GM12875 (cell line): ENCODE results near the gene SLC25A23.
"Not testable (repeated sequence)": the region's sequence is repeated elsewhere in the genome, so short reads cannot be mapped to it uniquely, and the experiment has no call there.

Experiments
- H3K4me3 ChIP-seq: one replicate; pipeline ENCODE4 v1.5.1; 2011; ENCODE audit warnings: low read depth, low read length, control low read depth
- TF ChIP-seq, protein P1 (sequence below): IDR thresholded peaks from 2 replicates; pipeline ENCODE4 v1.5.1; 2011; ENCODE audit warnings: low read depth, mild to moderate bottlenecking, control low read depth, inconsistent platforms, low read length, moderate library complexity, borderline replicate concordance; ENCODE audit not compliant: insufficient read depth

SLC25A23 gene

DNA sequence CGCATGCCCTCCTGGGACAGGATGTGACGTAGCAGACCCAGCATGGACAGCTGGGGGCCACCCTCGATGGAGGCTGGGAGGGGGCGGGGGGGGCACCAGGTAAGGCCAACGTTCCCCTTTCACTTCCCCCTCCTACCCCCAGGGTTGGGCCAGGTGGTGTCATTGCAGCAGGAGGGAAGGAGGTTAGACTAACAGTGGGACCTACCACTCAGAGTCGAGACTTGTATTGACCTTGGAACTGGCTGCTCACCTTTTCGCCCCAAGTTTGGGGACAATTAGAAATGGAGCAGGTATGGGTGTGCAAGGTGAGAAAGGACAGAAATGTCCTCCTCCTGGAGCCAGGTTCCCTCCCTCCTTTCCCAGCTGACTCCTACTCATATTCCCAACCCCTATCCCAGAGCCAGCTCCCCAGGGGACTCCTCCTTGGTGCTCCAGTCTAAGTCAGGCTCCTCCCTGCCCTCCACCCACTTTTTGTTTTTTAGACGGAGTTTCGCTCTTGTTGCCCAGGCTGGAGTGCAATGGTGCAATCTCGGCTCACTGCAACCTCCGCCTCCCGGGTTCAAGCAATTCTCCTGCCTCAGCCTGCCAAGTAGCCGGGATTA is 17.4 kb downstream of the SLC25A23 start:
- no peak overlapping the region for H3K4me3 ChIP-seq
- TF ChIP-seq, protein P1, sequence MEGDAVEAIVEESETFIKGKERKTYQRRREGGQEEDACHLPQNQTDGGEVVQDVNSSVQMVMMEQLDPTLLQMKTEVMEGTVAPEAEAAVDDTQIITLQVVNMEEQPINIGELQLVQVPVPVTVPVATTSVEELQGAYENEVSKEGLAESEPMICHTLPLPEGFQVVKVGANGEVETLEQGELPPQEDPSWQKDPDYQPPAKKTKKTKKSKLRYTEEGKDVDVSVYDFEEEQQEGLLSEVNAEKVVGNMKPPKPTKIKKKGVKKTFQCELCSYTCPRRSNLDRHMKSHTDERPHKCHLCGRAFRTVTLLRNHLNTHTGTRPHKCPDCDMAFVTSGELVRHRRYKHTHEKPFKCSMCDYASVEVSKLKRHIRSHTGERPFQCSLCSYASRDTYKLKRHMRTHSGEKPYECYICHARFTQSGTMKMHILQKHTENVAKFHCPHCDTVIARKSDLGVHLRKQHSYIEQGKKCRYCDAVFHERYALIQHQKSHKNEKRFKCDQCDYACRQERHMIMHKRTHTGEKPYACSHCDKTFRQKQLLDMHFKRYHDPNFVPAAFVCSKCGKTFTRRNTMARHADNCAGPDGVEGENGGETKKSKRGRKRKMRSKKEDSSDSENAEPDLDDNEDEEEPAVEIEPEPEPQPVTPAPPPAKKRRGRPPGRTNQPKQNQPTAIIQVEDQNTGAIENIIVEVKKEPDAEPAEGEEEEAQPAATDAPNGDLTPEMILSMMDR: no peak

DNA sequence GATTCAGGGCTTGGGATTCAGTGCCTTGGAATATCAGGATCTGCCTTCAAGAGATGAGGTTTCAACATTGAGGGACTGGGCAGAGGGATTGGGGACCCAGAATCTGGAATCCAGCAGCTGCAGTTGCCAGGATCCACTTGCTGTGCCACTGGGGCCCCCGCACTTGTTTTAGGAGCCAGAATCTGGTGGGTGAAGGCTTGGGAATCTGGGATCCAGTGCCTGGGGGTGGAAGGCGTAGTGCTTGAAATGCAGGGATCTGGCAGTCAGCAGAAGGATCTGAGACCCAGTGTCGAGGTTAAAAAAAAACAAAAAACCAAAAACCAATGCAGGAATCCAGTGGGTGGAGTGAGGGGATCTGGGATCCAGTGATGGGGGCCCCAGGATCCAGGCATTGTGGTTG is 18.7 kb downstream of the SLC25A23 start:
- H3K4me3 ChIP-seq: no peak overlapping the region
- TF ChIP-seq, protein P1: no peak

DNA sequence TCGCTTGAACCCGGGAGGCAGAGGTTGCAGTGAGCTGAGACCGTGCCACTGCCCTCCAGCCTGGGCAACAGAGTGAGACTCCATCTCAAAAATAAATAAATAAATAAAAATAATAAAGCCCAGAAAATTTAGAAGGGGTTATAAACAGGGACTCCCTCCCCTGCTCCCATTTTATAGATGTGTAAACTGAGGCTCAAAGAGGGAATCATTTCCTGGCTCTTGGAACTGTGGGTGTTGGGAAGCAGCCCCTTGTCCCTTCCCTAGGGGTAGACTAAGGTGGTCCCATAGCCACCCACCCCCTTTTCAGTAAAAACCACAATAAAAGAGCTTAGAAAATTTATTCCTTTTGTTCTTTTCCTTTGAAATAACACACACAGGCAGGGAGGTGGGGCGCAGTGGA is 19.8 kb downstream of the SLC25A23 start:
- TF ChIP-seq, protein P1: no peak
- no peak overlapping the region for H3K4me3 ChIP-seq

GRCh38 chr19:6433663-6434062 is 25.9 kb downstream of the SLC25A23 start, which contains the start of gene SLC25A41:
TSS of gene SLC25A41 (minus strand) at chr19:6433763. CDS start at chr19:6433693, 70 bp downstream.
- no peak within 1 kb of the TSS for H3K4me3 ChIP-seq
- TF ChIP-seq, protein P1: no peak

DNA sequence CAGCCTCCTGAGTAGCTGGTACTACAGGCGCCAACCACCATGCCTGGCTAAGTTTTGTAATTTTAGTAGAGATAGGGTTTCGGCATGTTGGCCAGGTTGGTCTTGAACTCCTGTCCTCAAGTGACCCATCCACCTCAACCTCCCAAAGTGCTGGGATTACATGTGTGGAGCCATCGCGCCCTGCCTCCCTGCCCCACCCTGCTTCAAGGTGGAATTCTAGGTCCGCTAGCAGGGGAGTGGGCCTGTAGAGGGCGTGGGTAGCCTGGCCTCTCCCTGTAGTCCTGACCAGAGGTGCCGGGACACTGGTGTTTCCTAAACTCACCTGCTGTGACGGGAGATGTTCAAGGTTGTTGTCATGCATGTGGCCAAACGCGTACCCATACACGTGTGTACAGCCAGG is 26.4 kb downstream of the SLC25A23 start:
- H3K4me3 ChIP-seq: no peak overlapping the region
- TF ChIP-seq, protein P1: no peak

DNA sequence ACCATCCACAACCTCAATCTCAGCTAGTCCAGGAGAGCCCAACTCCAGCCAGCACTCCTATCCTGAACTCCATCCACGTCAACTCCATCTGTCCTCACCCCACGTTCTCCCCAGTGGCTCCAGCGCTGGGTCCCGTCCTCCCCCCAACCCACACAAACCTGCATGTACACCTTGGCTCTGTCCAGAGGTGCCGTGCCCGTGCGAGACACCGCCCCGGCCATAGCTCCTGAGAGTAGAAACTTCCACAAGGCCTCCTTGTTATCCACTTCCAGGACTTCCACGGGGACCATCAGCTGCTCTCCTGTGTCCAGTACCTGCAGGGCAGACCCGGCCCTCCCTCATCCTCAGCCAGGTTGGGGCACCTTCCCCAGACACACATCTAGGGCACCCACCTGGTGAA is 27.7 kb downstream of the SLC25A23 start:
- TF ChIP-seq, protein P1: no peak
- H3K4me3 ChIP-seq: no peak overlapping the region

DNA sequence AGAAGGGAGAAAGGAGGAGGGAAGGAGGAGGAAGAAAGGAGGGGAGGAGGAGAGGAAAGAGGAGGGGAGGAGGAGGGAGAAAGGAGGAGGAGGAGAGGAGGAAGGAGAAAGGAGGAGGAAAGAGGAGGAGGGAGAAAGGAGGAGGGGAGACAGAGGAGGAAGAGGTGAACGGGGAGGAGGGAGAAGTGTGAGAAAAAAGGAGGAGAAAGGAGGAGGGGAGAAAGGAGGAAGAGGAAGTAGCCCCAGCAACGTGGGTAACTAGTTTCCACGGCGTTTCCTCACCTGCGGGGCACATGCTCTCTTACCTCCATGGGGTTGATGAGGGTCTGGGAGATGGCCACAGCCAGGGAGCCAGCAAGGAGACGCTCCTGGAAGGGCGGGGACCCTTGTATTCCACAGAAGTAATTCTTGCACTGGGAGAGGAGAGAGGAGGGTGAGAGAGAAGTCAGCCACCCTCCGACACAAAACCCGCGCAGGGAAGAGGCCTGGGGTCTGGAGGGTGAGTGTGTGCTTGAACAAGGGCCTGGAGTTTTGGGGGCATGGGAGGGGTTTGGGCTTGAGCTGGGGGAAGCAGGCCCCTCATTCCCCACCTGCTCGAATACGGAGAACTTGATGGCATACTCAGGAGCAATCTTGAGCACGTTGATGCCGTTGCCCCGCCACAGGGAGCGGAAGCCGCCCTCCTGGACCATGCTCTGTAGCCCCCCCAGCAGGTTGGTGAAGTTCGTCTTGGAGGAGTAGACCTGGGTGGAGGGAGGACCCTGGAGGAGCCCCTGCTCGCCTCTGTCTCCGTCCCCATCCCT is 30.0 kb downstream of the SLC25A23 start:
- H3K4me3 ChIP-seq: no peak overlapping the region
- TF ChIP-seq, protein P1: no peak

GRCh38 chr19:6428692-6429418 is 30.7 kb downstream of the SLC25A23 start:
- not testable (repeated sequence) for H3K4me3 ChIP-seq
